ENCODE data around the gene JOSD2.

The JOSD2 gene

DNA sequence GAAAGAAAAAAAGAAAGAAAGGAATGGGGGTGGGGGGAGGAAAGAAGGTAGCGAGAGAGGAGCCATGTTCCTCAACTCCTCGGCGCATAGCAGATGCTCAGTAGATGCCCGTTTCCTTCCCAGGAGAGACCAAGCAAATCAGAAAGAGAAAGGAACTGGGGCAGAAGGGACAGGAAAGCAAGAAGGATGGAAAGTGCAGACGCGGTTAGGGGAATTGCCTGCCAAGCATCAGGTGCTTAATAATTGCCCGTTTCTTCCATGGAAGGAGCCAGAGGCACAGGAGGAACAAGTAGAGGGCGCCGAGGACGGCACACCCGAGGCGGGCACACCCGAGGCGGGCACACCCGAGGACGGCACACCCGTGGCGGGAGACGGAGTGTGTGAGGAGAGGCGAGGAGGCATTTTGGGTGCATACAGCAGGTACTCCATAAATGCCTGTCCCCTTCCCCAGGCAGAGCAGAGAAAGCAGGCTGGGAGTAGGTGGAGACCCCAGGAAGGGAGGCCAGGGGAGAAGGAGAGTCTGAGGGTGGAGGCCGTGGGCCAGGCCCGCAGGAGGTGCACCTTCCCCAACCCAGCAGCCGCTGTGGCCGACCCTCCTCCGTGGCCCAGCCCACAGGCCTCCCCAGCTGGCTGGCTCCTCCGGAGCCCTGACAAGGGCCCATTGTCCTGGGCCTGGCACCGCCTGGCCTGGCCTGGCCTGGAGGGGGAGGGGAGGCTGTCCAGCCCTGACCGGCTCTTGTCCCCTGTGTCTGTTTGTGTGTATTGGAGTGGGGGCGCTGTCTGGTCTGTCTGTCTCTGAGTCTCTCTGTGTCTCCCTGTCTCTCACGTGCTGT lies 14.6 kb downstream of the JOSD2 start:
- H3K4me3 ChIP-seq (ENCODE audit: low read depth, low read length): no peak overlapping the region
- TF ChIP-seq, protein P1, sequence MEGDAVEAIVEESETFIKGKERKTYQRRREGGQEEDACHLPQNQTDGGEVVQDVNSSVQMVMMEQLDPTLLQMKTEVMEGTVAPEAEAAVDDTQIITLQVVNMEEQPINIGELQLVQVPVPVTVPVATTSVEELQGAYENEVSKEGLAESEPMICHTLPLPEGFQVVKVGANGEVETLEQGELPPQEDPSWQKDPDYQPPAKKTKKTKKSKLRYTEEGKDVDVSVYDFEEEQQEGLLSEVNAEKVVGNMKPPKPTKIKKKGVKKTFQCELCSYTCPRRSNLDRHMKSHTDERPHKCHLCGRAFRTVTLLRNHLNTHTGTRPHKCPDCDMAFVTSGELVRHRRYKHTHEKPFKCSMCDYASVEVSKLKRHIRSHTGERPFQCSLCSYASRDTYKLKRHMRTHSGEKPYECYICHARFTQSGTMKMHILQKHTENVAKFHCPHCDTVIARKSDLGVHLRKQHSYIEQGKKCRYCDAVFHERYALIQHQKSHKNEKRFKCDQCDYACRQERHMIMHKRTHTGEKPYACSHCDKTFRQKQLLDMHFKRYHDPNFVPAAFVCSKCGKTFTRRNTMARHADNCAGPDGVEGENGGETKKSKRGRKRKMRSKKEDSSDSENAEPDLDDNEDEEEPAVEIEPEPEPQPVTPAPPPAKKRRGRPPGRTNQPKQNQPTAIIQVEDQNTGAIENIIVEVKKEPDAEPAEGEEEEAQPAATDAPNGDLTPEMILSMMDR (IDR thresholded peaks at IDR 0.05; ENCODE audit: low read depth, low read length): no peak
- no peak for DNase-seq (ENCODE audit: low read depth, low spot score)
- in situ Hi-C loops (cut with HindIII; ENCODE audit: low sequenced_read_pairs): no loop called here

DNA sequence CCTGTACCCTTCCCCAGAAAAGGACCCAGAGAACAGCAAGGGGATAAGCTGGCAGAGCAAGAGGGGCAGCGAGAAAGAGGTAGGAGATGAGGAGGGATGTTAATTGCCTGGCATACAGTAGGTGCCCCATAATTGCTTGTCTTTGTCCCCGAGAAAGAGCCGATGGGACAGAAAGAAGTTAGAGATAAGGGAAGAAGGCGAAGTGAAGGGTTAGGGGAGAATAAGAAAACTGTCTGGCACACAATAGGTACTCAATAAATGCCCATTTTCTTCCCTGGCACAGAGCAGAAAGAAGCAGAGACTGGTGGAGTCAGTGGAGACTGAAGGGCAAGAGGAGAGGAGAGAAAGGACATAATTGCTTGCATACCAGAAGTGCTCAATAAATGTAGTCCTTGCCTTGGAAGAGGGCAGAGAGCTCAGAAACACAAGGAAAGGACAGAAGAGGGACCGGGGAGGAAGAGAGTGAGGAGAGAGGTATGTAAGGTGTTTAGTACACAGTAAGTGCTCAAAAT lies 15.9 kb downstream of the JOSD2 start:
- DNase-seq (ENCODE audit: low read depth, low spot score): no peak
- no peak overlapping the region for H3K4me3 ChIP-seq (ENCODE audit: low read depth, low read length)
- in situ Hi-C loops (cut with HindIII; ENCODE audit: low sequenced_read_pairs): no loop called here
- TF ChIP-seq, protein P1 (IDR thresholded peaks at IDR 0.05; ENCODE audit: low read depth, low read length): no peak

DNA sequence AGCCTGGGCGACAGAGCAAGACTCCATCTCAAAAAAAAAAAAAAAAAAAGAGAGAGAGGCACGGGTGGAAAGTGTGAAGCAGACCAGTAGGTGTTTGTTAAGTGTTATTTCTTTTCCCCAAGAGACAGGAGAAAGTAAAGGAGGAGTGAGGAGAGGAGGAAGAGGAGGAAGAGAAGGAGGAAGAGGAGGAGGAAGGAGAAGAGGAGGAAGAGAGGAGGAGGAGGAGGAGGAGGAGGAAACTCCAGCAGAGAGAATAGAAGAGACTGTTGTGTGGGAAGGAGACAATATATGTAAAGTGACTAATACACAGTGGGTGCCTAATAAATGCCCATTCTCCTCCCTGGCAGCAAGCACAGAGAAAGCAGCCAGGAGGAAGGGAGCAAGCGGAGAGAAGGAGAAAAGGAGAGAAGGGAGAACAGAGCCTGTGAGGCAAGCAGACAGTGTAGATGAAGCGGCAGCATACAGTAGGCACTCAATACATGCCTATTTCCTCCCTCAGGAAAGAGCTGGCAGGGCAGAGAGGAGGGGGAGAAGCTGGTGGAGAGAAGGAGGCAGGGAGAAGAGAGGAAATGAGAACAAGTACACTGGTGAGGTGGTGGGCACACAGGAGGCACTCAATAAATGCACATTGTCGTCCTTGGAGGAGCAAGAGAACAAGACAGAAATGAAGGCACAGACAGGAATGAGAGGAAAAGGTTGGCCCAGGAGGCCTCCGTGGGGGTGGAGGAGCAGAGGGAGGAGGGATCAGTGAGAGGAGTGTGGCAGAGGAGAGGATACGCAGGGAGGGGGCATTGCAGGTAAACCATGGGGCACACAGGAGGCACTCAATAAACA lies 16.6 kb downstream of the JOSD2 start:
- TF ChIP-seq, protein P1 (IDR thresholded peaks at IDR 0.05; ENCODE audit: low read depth, low read length): no peak
- in situ Hi-C loops (cut with HindIII; ENCODE audit: low sequenced_read_pairs): no loop called here
- H3K4me3 ChIP-seq (ENCODE audit: low read depth, low read length): no peak overlapping the region
- no peak for DNase-seq (ENCODE audit: low read depth, low spot score)

DNA sequence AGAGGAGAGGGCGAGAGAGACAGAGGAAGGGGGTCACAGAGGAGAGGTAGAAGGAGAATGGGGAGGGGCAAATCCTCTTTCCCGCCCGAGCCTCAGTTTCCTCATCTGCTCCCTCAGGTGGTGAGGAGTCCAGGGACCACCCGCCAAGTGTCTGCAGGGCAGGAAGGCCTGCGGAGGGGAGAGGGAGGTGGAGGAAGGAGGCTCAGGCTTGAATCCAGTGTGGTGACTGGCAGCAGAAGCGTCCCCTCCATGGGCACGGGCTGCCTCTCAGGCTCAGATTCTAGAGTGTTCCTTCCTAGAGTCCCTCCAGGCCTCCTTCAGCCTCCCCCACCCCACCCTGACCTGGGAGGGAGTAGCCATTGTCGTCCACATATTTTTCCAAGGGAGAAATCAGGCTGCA lies 17.8 kb downstream of the JOSD2 start:
- TF ChIP-seq, protein P1 (IDR thresholded peaks at IDR 0.05; ENCODE audit: low read depth, low read length): no peak
- H3K4me3 ChIP-seq (ENCODE audit: low read depth, low read length): no peak overlapping the region
- DNase-seq (ENCODE audit: low read depth, low spot score): no peak
- in situ Hi-C loops (cut with HindIII; ENCODE audit: low sequenced_read_pairs): no loop called here

DNA sequence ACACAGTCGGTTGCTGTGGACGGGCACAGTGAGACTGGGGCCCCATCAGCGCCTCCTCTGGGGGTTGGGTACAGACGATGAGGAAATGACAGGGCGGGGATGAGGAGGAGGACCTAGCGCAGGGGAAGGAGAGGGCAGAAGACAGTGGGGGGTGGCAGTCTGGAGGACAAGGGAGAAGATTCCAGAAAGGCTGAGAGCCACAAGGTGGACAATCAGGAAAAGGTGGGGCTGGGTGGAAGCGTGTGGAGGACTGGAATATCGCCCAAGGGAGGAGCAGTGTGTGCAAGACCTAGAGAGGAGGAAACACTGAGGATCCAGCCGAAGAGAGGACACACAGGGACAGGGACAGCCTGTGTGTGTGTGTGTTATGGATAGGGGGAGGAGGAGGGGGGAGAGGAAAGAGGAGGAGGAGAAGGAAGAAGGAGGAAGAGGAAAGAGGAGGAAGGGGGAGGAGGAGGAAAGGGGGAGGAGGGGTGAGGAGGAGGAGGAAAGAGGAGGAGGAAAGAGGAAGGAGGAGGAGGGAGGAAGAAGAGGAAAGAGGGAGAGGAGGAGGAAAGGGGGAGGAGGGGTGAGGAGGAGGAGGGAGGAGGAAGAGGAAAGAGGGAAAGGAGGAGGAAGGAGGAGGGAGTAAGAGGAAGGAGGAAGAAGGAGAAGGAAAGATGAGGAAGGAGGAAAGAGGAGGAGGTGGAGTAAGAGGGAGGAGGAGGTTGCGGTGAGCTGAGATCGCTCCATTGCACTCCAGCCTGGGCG lies 18.5 kb downstream of the JOSD2 start:
- in situ Hi-C loops (cut with HindIII; ENCODE audit: low sequenced_read_pairs): no loop called here
- H3K4me3 ChIP-seq (ENCODE audit: low read depth, low read length): no peak overlapping the region
- DNase-seq (ENCODE audit: low read depth, low spot score): no peak
- TF ChIP-seq, protein P1 (IDR thresholded peaks at IDR 0.05; ENCODE audit: low read depth, low read length): no peak

DNA sequence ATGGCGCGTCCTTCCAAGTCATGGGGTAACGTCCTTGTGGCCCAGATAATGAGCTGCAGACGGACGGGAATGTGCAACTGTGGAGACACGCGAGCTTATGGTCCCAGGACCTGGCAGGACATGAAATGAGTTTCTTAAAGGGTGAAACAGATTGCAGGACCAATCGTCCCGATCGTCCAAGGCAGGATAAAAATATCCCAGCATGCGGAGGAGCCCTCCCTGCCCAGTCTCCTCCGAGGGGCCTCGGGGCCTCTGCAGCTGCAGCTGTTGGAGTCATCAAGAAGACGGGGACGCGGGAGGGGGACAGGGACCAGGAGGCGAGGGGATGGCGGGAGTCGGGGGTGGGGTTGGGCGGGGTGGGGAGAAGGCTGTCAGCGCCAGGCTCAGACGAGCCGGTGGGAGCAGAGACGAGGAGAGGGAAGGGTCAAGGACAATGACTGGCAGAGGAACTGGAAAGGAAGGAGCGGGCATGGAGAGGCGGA lies 20.0 kb downstream of the JOSD2 start:
- H3K4me3 ChIP-seq (ENCODE audit: low read depth, low read length): no peak overlapping the region
- in situ Hi-C loops (cut with HindIII; ENCODE audit: low sequenced_read_pairs): no loop called here
- TF ChIP-seq, protein P1 (IDR thresholded peaks at IDR 0.05; ENCODE audit: low read depth, low read length): no peak
- DNase-seq (ENCODE audit: low read depth, low spot score): no peak

Data from astrocyte of the spinal cord (primary cell).